Hematopoietic multipotent progenitor cell treated with erythropoietin and hydrocortisone succinate and interleukin-3 and kit ligand, for 17 days (in vitro differentiated cells): ENCODE data around the gene MALAT1.
"Not testable (repeated sequence)": the region's sequence is repeated elsewhere in the genome, so short reads cannot be mapped to it uniquely, and the experiment has no call there.

Experiments
- DNase-seq: peaks from one replicate; pipeline ENCODE4 v3.0.0-alpha.2; 2015; ENCODE audit warnings: low spot score

MALAT1 gene

DNA sequence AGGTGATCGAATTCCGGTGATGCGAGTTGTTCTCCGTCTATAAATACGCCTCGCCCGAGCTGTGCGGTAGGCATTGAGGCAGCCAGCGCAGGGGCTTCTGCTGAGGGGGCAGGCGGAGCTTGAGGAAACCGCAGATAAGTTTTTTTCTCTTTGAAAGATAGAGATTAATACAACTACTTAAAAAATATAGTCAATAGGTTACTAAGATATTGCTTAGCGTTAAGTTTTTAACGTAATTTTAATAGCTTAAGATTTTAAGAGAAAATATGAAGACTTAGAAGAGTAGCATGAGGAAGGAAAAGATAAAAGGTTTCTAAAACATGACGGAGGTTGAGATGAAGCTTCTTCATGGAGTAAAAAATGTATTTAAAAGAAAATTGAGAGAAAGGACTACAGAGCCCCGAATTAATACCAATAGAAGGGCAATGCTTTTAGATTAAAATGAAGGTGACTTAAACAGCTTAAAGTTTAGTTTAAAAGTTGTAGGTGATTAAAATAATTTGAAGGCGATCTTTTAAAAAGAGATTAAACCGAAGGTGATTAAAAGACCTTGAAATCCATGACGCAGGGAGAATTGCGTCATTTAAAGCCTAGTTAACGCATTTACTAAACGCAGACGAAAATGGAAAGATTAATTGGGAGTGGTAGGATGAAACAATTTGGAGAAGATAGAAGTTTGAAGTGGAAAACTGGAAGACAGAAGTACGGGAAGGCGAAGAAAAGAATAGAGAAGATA lies at the start of gene MALAT1:
TSS of gene MALAT1 (plus strand) at position 69 of the 736 bp plus-strand sequence.
- DNase-seq = peak; percentile 98

DNA sequence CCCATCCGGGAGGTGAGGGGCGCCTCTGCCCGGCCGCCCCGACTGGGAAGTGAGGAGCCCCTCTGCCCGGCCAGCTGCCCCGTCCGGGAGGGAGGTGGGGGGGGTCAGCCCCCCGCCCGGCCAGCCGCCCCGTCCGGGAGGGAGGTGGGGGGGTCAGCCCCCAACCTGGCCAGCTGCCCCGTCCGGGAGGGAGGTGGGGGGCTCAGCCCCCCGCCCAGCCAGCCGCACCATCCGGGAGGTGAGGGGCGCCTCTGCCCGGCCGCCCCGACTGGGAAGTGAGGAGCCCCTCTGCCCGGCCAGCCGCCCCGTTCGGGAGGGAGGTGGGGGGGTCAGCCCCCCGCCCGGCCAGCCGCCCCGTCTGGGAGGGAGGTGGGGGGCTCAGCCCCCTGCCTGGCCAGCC lies 47.5 kb upstream of the MALAT1 start:
- not testable (repeated sequence) for DNase-seq

DNA sequence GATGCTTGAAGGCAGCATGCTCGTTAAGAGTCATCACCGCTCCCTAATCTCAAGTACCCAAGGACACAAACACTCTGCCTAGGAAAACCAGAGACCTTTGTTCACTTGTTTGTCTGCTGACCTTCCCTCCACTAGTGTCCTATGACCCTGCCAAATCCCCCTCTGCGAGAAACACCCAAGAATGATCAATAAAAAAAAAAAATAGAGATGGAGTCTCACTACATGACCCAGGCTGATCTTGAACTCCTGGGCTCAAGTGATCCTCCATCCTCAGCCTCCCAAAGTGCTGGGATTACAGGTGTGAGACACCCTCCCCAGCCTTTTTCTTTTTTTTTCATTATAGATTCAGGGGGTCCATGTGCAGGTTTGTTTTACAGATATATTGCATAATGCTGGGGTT lies 46.6 kb upstream of the MALAT1 start:
- DNase-seq = not testable (repeated sequence)

DNA sequence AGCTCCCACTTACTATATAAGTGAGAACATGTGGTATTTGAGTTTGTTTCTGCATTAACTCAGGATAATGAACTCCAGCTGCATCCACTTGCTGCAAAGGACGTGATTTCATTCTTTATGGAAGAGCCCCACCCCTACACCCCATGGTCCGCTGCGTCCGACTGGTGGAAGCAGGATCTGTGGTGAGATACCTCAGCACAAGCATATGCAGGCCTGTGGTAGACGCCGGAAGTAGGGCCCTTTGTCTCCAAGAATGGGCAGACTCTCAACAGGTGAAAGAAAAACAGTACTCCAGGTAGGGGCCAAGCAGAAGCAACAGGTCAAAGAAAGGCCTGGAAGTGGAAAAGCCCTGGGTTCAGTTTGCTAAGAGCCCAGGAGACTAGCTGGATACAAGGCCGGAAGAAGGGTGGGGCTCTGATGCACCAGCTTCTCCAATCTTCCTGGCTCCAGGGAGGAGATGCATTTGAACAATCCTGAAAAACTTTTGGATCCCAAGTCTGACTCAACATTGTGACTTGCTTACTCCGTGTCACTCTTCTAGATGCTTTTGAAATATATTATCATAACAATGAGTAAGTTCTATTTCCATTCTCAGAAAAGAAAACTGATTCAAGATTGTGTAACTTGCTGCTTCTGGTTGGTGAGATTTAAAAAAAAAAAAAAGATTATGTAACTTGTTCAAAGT lies 45.9 kb upstream of the MALAT1 start:
- peak; percentile 18 for DNase-seq

DNA sequence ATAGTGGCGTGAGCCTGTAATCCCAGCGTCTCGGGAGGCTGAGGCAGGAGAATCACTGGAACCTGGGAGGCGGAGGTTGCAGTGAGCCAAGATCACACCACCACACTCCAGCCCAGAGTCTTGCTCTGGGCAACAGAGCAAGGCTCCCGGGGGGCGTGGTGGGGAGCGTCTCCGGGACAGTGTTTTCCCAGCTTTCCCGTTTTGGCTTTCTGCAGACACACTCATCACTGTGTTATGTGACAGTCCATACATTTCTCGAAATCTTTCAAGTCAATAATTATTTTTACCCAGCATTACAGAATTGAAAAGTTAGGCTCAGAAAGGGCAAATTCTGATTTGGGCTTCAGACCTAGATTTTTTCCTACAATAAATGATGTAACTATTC lies 44.5 kb upstream of the MALAT1 start:
- no peak for DNase-seq

DNA sequence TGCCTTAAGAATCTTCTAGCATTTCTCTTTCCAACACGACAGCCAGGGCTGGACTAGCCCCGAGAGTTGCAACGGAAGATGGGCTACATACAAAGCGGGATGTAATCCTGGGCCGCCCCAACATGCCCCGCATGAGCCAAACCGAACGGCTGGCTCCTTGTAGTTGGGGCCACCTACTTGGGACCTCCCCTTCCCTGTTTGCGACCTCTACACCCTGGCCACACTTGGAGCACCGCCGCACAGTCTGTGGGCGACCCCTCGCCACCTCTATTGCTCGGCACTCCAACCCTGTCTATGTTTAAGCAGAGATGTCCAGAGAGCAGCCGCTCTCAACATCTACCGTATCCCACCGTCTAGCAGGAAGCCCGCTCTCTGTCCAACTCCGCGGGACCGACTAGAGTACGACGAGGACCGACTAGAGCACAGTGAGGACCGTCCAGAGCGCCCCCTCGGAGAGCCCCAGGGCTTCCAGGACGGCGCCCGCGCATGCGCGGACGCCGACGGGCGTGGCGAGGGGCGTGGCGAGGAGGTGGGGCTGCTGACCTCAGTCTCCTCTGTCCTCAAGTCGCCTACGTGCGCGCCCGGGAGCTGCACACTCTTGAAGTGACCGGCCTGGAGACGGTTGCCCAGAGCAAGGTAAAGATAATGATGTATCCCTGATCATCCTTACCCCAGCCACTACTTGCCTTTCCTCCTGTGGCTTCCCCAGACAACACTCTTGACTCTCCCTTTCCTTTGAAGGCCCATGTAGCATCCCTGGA lies 44.0 kb upstream of the MALAT1 start:
- peak; percentile 94 for DNase-seq

DNA sequence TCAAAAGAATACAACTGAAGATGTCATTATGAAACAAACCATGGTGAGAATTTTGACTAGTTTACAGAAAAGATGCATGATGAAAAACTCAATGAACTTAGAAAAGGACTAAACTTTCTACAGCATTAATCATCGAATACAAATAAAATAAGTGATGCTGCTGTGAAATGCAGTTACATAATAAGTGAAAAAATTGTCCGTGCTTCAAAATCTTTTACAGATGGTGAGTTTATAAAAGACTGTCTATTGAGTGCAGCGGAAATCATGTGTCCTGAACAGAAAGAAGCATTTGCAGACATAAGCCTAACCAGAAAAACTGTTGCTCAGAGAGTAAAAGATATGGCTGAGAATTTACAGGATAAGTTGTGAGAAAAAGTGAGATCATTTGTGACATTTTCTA lies 42.4 kb upstream of the MALAT1 start:
- peak; percentile 24 for DNase-seq

DNA sequence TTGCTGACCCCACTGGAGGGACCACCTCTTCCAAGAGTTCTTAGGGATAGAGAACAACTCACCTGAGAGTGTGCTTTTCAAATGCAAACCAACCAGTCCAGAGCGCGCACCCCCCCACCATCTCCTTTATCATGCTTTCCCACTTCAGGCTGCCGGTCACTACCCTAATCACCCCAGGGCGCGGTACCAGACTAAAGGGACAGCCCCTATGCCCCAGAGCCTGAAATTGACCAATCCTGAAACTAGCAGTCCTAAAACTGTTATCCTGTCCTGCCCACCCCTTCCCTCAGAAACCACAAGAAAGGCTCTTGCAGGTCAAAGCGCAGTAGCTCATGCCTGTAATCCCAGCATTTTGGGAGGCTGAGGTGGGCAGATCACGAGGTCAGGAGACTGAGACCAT lies 39.3 kb upstream of the MALAT1 start:
- no peak for DNase-seq

DNA sequence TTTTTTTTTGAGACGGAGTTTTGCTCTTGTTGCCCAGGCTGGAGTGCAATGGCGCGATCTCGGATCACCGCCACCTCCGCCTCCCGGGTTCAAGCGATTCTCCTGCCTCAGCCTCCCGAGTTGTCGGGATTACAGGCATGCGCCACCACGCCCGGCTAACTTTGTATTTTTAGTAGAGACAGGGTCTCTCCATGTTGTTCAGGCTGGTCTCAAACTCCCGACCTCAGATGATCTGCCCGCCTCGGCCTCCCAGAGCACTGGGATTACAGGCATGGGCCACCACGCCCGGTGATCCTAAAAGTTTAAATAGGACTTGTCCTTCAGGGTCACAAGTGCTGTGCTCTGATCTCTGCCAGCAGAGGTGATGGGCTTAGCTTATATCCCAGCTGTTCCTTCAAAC lies 33.4 kb upstream of the MALAT1 start:
- DNase-seq = not testable (repeated sequence)

DNA sequence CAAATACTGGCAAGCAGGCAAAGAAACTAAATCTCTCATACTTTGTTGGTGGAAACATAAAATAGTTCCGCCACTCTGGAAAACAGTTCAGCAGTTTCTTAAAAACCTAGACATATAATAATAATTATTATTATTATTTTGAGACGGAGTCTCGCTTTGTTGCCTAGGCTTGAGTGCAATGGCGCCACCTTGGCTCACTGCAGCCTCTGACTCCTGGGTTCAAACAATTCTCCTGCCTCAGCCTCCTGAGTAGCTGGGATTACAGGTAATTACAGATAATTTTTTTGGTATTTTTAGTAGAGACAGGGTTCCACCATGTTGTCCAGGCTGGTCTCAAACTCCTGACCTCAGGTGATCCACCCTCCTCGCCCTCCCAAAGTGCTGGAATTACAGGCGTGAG lies 31.5 kb upstream of the MALAT1 start:
- peak; percentile 42 for DNase-seq

DNA sequence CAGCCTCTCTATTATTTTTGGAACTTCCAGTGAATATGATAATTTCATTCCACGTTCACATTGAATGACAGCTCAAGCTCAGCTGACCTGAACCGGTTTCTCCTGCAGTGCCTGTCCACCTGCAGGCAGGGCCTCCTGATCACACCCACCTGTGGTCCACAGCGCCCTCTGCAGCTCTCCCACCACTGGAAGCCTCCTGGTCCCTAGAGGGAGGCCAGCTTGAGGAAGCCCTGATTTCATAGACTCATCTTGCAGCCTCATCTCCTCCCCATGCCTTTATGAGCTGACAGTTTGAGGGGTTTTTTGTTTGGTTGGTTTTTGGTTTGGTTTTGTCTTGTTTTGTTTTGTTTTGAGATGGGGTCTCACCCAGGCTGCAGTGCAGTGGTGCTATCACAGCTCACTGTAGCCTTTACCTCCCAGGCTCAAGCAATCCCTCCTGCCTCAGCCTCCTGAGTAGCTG lies 29.9 kb upstream of the MALAT1 start:
- peak; percentile 94 for DNase-seq

DNA sequence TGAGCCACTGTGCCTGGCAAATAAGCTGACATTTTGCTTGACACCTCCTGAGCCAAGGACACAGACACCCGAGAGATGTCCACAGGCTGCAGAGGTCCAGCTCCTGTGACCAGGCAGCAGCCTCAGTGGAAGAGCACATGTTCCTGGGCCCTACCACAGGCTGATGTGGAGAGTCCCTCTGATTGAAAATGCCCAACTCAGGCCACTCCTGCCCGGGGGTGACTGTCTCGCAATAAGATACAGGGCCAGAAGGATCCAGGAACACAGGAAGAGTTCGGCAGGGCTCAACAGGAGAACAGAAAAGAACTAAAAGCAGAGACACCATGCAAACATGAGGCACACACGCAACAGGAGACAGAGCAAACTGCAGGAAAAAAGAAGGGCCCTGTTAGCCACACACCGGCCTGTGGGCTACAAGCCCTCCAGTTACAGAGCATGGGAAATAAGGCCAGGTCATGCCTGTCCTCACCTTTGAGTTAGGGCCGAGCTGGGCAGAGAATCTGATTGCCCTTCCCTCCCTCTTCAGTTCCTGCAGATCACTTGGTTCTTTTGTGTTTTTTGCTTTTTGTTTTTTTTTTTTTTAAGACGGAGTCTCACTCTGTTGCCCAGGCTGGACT lies 28.3 kb upstream of the MALAT1 start:
- peak; percentile 56 for DNase-seq

DNA sequence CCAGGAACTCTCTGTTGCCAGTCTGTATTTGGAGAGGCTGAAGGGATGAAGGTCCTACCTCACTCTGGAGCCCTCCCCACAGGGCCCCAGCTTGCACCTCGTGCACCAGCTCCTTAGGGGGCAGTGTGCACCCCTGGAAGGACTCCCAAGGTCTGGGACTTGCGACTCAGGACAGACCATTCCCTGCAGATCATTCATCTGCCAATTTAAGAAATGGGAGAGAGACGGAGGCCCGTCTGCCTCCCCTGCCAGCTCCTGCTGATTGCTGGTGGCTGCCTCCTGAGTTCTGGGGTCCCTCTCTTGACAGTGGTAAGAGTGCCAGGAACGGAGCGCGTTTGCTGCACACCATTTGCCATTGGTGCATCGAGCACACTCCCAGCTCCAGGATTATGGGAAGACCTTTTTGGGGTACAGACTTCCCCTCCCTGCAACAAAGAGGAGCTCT lies 27.4 kb upstream of the MALAT1 start:
- DNase-seq = peak; percentile 94

DNA sequence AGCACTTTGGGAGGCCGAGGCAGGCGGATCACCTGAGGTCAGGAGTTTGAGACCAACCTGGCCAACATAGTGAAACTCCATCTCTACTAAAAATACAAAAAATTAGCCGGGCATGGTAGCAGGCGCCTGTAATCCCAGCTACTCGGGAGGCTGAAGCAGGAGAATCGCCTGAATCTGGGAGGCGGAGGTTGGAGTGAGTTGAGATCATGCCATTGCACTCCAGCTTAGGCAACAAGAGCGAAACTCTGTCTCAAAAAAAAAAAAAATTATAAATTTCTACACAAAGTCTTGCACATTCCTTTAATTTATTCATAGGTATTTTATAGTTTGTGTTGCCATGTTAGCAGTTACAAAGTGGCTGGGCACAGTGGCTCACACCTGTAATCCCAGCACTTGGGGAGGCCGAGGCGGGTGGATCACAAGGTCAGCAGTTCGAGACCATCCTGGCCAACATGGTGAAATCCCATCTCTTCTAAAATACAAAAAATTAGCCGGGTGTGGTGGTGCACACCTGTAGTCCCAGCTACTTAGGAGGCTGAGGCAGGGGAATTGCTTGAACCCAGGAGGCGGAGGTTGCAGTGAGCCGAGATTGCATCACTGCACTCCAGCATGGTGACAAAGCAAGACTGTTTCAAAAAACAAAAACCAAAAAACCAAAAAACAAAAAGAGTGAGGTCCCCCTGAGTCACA lies 26.1 kb upstream of the MALAT1 start:
- peak; percentile 59 for DNase-seq

DNA sequence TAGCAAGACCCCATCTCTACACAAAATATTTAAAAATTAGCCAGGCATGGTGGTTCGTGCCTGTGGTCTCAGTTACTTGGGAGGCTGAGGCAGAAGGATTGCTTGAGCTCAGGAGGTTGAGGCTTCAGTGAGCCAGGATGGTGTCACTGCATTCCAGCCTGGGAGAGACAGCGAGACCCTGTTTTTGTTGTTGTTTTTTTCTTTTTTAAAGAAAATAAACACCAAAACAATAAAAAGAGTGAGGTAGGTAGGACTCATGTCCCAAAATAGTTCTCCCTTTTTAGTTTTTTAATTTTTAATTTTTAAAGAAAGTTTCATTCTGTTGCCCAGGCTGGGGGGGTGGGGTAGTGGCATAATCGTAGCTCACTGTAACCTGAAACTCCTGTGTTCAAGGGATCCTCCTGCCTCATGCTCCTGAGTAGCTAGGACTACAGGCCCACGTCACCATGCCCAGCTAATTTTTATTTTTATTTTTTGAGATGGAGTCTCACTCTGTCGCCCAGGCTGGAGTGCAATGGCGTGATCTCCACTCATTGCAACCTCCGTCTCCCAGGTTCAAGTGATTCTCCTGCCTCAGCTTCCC lies 25.5 kb upstream of the MALAT1 start:
- DNase-seq = peak; percentile 60

DNA sequence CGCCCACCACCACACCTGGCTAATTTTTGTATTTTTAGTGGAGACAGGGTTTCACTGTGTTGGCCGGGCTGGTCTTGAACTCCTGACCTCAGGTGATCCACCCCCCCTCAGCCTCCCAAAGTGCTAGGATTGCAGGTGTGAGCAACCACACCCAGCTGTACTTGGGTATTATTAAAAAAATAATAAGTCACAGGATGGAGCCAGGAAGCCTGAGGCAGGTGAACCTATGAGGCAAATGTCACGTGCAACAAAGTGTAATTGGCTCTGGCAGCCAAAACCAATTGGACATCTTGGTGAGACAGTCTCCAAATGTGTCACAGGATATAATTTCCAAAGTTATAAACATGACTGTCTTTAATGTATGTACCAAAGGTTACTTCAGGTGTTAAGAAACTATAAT lies 24.0 kb upstream of the MALAT1 start:
- peak; percentile 53 for DNase-seq

DNA sequence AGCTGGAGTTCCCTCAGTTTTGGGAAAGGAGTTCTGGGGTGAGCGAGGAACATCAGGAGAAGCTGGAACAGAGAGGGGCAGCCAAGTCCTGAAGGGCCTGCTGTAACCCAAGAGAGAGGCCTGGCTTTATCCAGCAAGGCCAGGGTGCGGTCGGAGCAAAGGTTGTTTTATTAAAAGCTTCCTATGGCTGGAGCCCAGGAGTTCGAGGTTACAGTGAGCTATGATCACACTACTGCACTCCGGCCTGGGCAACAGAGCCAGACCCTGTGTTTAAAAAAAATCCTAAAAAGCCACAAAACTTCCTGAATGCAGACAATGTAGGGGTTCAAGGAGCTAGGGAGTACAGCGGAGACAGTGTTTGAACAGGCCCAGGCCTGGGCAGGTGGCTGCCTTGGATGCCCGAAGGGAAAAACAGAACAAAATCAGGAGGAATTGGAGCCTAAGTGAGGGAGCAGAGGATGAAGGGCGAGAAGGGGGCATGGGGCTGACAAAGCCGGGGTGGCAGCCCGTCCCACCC lies 22.2 kb upstream of the MALAT1 start:
- peak; percentile 83 for DNase-seq

DNA sequence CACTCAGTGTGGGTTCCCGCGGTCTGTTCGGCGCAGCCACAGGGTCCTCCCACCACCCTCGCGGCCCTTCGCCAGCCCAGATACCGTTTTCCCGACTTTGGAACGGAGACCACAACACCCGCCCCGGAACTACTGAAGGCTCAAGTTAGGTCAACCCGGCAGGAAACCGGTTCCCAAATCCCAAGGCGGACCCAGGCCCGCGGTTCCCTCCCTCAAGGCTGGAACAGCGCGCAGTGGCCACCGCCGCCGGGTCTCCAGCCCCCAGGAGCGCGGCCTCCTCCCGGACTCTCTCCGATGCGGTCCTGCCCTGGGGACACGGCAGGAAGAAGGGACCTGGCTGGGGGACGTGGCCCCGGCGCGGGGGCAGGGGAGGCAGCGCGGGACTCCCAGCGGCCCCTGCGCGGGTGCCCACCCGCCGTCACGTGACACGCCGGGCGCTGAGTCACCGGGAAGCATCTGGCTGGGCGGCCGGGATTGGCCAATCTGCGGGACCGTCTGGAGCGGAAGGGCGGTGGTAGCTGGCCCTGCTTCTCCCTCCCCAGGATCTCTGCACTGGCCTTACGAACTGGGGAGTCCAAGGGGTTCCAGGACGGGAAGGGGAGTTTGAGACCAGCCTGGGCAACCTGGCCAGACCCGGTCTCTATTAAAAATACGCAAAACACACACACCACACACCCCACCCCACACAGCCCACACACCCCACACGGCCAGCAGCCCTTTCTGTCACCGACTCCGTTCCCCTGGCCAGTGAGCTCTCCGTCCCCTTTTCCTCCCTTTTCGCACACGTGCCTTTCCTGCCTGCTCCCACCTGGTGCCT lies 21.5 kb upstream of the MALAT1 start:
- DNase-seq = peak; percentile 97

DNA sequence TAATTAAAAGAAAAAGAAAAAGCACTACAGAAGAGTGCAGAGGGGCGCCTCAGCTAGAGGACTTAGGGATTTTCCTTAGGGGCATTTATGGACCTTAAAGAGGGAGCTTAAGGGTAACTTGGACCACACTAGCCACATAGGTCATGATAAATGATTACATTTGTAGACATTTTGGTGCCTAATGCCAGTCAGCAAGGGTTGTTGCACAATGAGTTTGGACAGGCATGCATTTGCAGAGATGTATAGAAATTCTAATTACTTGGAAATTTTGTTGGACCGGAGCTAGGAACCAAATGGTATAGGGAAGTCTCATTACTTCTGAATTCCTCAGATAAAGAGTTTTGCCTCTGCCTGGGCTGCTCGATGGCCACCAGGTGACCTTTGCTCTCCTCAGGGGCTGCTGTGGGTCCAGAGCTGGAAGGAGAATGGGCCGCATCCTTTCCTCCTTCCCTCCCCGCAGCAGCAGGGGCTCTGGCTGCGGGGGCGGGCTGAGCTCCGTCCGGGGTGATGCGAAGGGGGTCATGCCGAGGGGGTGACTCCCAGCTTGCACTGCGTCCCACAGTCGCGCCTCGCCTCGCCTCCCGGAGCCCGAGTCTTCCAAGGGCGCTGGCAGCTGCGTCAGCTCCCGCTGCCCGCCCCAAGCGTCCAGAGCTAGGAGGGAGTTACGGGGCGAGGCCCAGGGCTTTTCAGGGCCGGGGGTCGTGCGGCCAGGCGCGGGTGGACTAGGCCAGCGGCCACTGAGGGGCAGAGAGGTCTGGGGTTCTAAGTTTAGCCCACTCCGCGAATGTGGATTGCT lies 20.3 kb upstream of the MALAT1 start:
- peak; percentile 57 for DNase-seq
